ENCODE results near the gene EEFSEC.

DNA sequence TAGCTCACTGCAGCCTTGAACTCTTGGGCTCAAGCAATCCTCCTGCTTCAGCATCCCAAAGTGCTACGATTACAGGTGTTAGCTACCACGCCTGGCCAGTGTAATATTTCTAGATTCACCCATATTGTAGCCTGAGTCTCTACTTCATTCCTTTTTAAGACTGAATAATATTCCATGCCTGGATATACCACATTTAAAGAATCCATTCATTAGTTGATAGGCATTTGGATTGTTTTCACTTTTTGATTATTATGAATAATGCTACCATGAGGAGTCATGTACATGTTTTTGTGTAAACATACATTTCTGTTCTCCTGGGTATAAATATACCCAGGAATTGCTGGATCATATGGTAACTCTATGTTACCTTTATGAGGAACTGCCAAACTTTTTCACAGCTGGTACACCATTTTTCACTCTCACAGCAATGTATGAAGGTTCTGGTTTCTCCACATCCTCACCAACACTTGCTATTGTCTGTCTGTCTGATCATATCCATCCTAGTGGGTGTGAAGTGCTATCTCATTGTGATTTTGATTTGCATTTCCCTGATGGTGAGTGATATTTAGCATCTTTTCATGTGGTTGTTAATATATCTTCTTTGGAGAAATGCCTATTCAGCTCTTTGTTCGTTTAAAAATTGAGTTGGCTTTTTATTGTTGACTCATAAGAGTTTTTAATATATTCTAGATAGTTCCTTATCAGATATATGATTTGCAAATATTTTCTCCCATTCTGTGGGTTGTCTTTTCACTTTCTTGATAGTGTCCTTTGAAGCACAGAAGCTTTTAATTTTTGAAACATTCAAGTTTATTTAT, 32.6 kb downstream of the EEFSEC start:
- TF ChIP-seq, protein P1, sequence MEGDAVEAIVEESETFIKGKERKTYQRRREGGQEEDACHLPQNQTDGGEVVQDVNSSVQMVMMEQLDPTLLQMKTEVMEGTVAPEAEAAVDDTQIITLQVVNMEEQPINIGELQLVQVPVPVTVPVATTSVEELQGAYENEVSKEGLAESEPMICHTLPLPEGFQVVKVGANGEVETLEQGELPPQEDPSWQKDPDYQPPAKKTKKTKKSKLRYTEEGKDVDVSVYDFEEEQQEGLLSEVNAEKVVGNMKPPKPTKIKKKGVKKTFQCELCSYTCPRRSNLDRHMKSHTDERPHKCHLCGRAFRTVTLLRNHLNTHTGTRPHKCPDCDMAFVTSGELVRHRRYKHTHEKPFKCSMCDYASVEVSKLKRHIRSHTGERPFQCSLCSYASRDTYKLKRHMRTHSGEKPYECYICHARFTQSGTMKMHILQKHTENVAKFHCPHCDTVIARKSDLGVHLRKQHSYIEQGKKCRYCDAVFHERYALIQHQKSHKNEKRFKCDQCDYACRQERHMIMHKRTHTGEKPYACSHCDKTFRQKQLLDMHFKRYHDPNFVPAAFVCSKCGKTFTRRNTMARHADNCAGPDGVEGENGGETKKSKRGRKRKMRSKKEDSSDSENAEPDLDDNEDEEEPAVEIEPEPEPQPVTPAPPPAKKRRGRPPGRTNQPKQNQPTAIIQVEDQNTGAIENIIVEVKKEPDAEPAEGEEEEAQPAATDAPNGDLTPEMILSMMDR (IDR thresholded peaks at IDR 0.05): no peak
- no peak for TF ChIP-seq EZH2 (IDR thresholded peaks at IDR 0.05)
